Progenitor cell of endocrine pancreas (in vitro differentiated cells): ENCODE data around the gene ADGRL3. TPM values are rescaled to one million over a fixed set of nuclear protein-coding genes. Genes with fewer than 3 reads are reported as not detected.

Experiments
- DNase-seq: peaks from one replicate; pipeline ENCODE4 v3.0.0; 2021; ENCODE audit warnings: low spot score; ENCODE audit not compliant: unreplicated experiment
- H3K27ac Mint-ChIP-seq: 2 replicates; pipeline ENCODE4 v1.8.0; 2021; ENCODE audit warnings: mild to moderate bottlenecking, moderate library complexity, mixed read lengths
- H3K27me3 Mint-ChIP-seq: 2 replicates; pipeline ENCODE4 v1.8.0; 2021; ENCODE audit warnings: mixed read lengths
- H3K36me3 Mint-ChIP-seq: 2 replicates; pipeline ENCODE4 v1.8.0; 2022; ENCODE audit warnings: mixed read lengths; ENCODE audit not compliant: insufficient read depth
- H3K4me1 Mint-ChIP-seq: 2 replicates; pipeline ENCODE4 v1.8.0; 2021; ENCODE audit warnings: low read depth, mixed read lengths
- H3K4me3 Mint-ChIP-seq: 2 replicates; pipeline ENCODE4 v1.8.0; 2021; ENCODE audit warnings: low read depth, mild to moderate bottlenecking, moderate library complexity, mixed read lengths
- H3K9me3 Mint-ChIP-seq: 2 replicates; pipeline ENCODE4 v1.8.0; 2021; ENCODE audit warnings: low read depth, mixed read lengths
- total RNA-seq: library from RNA; stranded (reverse); gene quantifications from 2 replicates; pipeline ENCODE4 v1.2.1, GENCODE V29; 2021
- TF ChIP-seq, protein P1 (sequence below): fragments of 200-600 bp; sonication (generic); IDR thresholded peaks from one replicate; pipeline ENCODE4 v1.5.0; 2021; ENCODE audit warnings: antibody characterized with exemption, mild to moderate bottlenecking; ENCODE audit not compliant: unreplicated experiment

The ADGRL3 gene
- total RNA-seq, 1 donor from 2014 or later, result 5.6 TPM

DNA sequence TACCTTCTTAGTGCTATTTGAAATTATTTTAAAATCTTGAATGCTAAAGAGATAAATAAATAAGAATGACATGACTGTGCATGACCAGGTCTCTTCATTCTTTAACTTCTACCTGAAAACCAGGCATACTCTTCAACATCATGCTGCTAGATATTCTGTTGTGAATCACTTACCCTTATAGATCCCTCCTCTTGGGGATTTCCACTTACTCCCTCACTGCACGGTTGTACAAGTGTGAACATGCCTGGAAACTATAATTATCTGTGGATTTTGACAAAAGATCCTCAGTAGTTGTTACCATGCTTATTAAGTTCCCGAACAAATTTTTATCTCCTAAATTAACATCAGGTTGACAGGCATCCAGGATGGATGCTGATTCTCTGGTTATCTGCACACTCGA lies 54.3 kb downstream of the ADGRL3 start:
- TF ChIP-seq, protein P1, sequence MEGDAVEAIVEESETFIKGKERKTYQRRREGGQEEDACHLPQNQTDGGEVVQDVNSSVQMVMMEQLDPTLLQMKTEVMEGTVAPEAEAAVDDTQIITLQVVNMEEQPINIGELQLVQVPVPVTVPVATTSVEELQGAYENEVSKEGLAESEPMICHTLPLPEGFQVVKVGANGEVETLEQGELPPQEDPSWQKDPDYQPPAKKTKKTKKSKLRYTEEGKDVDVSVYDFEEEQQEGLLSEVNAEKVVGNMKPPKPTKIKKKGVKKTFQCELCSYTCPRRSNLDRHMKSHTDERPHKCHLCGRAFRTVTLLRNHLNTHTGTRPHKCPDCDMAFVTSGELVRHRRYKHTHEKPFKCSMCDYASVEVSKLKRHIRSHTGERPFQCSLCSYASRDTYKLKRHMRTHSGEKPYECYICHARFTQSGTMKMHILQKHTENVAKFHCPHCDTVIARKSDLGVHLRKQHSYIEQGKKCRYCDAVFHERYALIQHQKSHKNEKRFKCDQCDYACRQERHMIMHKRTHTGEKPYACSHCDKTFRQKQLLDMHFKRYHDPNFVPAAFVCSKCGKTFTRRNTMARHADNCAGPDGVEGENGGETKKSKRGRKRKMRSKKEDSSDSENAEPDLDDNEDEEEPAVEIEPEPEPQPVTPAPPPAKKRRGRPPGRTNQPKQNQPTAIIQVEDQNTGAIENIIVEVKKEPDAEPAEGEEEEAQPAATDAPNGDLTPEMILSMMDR, result no peak
- no peak overlapping the region for H3K27ac Mint-ChIP-seq

DNA sequence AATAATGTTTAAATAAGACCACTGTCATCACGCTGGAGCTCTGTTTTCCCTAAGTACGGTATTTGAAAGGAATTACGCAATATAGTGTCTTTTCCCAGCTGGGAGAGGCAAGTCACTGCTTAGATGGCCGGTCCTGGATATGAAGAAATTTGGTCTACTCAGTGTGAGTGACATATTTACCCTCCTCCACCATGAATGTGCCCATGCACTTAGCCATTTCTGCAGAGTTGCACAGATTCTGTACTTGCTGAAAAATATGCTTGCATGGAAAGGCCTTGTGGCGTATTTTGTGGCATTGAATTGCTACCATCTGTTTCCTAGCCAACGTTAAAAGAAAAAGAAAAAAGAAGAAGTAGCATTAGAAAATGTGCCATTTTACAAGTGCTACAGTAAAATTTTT lies 73.1 kb downstream of the ADGRL3 start:
- no peak overlapping the region for H3K27ac Mint-ChIP-seq
- no peaks in the 10 kb centered on the region for H3K9me3 Mint-ChIP-seq
- H3K4me3 Mint-ChIP-seq, result no peak overlapping the region
- no peaks in the 10 kb centered on the region for H3K27me3 Mint-ChIP-seq
- TF ChIP-seq, protein P1, result no peak
- H3K4me1 Mint-ChIP-seq, result peaks cover 12% of the 10 kb centered on the region
- no peaks in the 10 kb centered on the region for H3K36me3 Mint-ChIP-seq
- no peak for DNase-seq

More for the DNA sequence above, 54.3 kb downstream of the ADGRL3 start:
- Mint-ChIP-seq H3K4me1 (peaks cover 7% of the 10 kb centered on the region), H3K4me3 (no peak overlapping the region), H3K9me3 (no peaks in the 10 kb centered on the region), H3K27me3 (no peaks in the 10 kb centered on the region), H3K36me3 (no peaks in the 10 kb centered on the region)
- no peak for DNase-seq

DNA sequence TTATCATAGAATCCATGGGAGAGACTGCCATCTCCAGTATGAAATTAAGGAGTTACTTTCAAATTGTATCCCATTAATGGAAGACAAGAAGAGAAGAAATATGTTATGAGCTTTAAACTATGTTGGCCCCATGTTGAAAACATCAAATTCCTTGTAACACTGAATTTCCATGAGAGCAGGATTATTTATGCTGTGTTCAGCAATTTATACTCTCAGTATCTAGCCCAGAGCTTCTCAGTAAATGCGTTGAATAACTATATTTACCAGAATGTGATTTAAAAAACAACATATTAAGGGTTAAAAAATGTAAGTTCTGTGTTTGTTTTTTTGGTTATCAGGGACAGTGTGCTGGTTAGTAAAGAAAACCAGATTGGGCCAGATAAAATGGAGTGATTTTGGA lies 74.2 kb downstream of the ADGRL3 start:
- Mint-ChIP-seq H3K4me1 (peaks cover 5% of the 10 kb centered on the region), H3K27ac (no peak overlapping the region), H3K9me3 (no peaks in the 10 kb centered on the region), H3K27me3 (no peaks in the 10 kb centered on the region), H3K36me3 (no peaks in the 10 kb centered on the region), H3K4me3 (no peak overlapping the region)
- TF ChIP-seq, protein P1, result no peak
- no peak for DNase-seq

DNA sequence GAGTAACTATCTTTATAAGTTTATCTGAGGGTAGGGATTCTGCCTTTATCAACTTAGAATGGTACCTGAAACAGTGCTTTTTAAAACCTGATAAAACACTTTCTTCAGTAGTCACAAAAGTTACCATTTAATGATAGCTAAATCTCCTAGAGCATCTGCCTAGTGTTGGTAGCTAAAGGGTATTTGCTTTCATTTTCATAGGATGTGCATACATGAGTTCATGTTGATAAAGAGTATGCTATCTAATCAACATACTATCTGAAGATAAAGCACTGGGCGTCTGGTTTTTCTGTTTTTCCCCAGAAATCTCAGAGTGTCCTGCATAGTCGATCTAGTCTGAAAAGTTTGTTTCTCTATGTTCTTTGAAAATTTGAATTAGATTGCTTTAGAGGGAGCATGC lies 75.1 kb downstream of the ADGRL3 start:
- Mint-ChIP-seq H3K4me3 (no peak overlapping the region), H3K27me3 (no peaks in the 10 kb centered on the region), H3K9me3 (no peaks in the 10 kb centered on the region), H3K27ac (no peak overlapping the region), H3K4me1 (no peaks in the 10 kb centered on the region), H3K36me3 (no peaks in the 10 kb centered on the region)
- no peak for DNase-seq
- TF ChIP-seq, protein P1, result no peak

DNA sequence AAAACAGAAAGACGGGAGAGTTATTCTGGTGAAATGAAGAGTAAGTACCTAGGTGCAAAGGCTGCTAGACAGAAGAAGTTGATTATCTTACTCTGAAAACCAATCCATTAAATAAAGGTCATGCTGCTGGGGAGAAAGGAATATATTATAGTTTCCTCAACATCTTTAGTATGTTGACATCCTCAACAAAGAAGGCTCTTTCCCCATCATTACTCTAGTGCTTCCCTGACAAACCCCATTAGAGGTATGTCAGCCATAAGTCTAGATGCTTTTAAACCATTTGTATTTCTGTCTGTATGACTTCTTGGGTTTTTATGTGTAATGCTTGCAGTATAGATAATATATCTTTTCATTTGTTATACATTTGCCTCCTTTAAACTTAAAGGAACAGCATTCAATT lies 75.9 kb downstream of the ADGRL3 start:
- H3K4me1 Mint-ChIP-seq, result no peaks in the 10 kb centered on the region
- no peak overlapping the region for H3K4me3 Mint-ChIP-seq
- no peaks in the 10 kb centered on the region for H3K9me3 Mint-ChIP-seq
- H3K27ac Mint-ChIP-seq, result no peak overlapping the region
- no peaks in the 10 kb centered on the region for H3K27me3 Mint-ChIP-seq
- H3K36me3 Mint-ChIP-seq, result no peaks in the 10 kb centered on the region
- no peak for DNase-seq
- TF ChIP-seq, protein P1, result no peak
